Activated CD8-positive, alpha-beta memory T cell treated with anti-CD3 and anti-CD28 coated beads, Interleukin-2, amount 50 U/mL, for 24 hours (primary cell): Measurements from ENCODE around the gene IKBKE.

ENCODE experiments used
- DNase-seq: peaks from one replicate; pipeline ENCODE4 v3.0.0-alpha.2; 2020; ENCODE audit errors: extremely low read depth

IKBKE gene

GRCh38 chr1:206496131-206496793 is 26.0 kb downstream of the IKBKE start:
- DNase-seq, result no peak

GRCh38 chr1:206497363-206497762 is 27.1 kb downstream of the IKBKE start:
- no peak for DNase-seq

GRCh38 chr1:206497774-206498173 is 27.5 kb downstream of the IKBKE start:
- DNase-seq, result no peak

GRCh38 chr1:206498685-206499084 is 28.4 kb downstream of the IKBKE start:
- no peak for DNase-seq

GRCh38 chr1:206500046-206500445 is 29.8 kb downstream of the IKBKE start:
- no peak for DNase-seq

GRCh38 chr1:206501881-206502280 is 31.6 kb downstream of the IKBKE start:
- DNase-seq, result no peak

GRCh38 chr1:206502403-206502802 is 32.1 kb downstream of the IKBKE start:
- DNase-seq, result no peak

- no peak for DNase-seq
These were observed 32.5 kb downstream of the IKBKE start for GRCh38 chr1:206502812-206503211.

- peak; percentile 15 for DNase-seq
These were observed 33.5 kb downstream of the IKBKE start for GRCh38 chr1:206503591-206504362.

- DNase-seq, result no peak
These were observed 34.1 kb downstream of the IKBKE start for GRCh38 chr1:206504363-206504713.

GRCh38 chr1:206505702-206506355 is 35.6 kb downstream of the IKBKE start:
- no peak for DNase-seq

- no peak for DNase-seq
These were observed 36.4 kb downstream of the IKBKE start for GRCh38 chr1:206506405-206507283.

GRCh38 chr1:206507284-206508129 is 37.2 kb downstream of the IKBKE start, which contains the start of gene RASSF5:
TSS of gene RASSF5 (plus strand) at chr1:206507531. CDS start at chr1:206507603, 72 bp downstream.
- peak; percentile 58 for DNase-seq

- no peak for DNase-seq
These were observed 38.0 kb downstream of the IKBKE start for GRCh38 chr1:206508130-206508889.

GRCh38 chr1:206508956-206509355 is 38.7 kb downstream of the IKBKE start:
- DNase-seq, result no peak

GRCh38 chr1:206509612-206510257 is 39.5 kb downstream of the IKBKE start:
- no peak for DNase-seq

- no peak for DNase-seq
These were observed 40.1 kb downstream of the IKBKE start for GRCh38 chr1:206510371-206510770.

GRCh38 chr1:206511362-206512057 is 41.2 kb downstream of the IKBKE start:
- no peak for DNase-seq
